ENCODE measurements around the gene IL15RA. TPM values are rescaled to one million over a fixed set of nuclear protein-coding genes. Genes with fewer than 3 reads are reported as not detected.

IL15RA gene
- total and polyA plus RNA-seq, 9 donors, result 0.96 to 4.9 (median 1.5) TPM

DNA sequence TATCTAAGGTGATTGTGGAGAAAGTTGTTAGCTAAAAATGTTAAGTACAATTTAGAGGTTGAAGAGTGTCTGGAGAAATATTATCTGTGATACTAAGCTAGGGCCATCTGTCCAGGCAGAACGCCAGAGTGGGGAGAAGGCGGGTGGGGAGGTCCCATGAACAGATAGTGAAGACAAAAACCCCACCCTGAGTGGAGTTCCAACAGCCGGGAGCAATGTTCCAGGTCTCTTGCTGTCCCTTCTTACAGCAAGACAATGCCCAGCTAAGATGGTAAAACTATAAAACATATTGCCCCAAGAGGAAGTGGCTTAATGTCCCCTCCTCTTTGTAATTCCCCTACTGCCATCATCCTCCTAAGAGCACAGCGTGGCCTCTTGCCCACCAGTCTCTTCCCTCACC is 10.4 kb upstream of the IL15RA start:
- no peak overlapping the region for H3K27ac ChIP-seq (ENCODE audit: low read length)
- 40% methylated on average over 3 of the region's 4 CpGs for WGBS (ENCODE audit: insufficient coverage)
- peak; percentile 54 for DNase-seq
- peaks cover 2% of the 10 kb centered on the region for H3K4me1 ChIP-seq (ENCODE audit: control insufficient read depth, insufficient read depth, low read length)
- peaks cover 2% of the 10 kb centered on the region for H3K9me3 ChIP-seq (replicated peaks; ENCODE audit: control insufficient read depth, low read depth, low read length)
- H3K27me3 ChIP-seq (ENCODE audit: control insufficient read depth, insufficient read depth, low read length), result peaks cover 2% of the 10 kb centered on the region
- no peak overlapping the region for H3K4me3 ChIP-seq (ENCODE audit: low read length)
- H3K36me3 ChIP-seq (ENCODE audit: control insufficient read depth, insufficient read depth, low read length), result no peaks in the 10 kb centered on the region

DNA sequence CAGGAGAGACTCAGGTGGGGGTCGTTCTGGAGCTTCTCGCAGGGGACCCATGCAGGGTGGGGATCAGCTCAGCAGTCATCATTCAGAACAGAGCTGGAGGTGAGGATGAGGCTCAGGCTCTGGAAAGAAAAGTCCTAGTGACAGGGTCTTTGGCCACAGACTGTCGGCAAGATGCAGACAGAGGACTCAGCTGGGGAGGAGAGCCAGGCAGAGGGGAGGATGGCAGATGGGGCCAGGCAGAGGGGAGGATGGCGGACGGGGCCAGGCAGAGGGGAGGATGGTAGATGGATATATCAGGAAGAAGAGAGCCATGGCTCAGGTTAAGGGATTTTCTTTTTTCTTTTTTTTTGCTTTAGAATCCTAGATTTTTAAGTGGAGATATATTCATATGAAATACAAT is 7.7 kb upstream of the IL15RA start:
- no peak overlapping the region for H3K4me3 ChIP-seq (ENCODE audit: low read length)
- WGBS (ENCODE audit: insufficient coverage), result 83% methylated on average over 4 of the region's 5 CpGs
- peaks cover 9% of the 10 kb centered on the region for H3K27me3 ChIP-seq (ENCODE audit: control insufficient read depth, insufficient read depth, low read length)
- DNase-seq, result no peak
- H3K9me3 ChIP-seq (replicated peaks; ENCODE audit: control insufficient read depth, low read depth, low read length), result no peaks in the 10 kb centered on the region
- no peak overlapping the region for H3K27ac ChIP-seq (ENCODE audit: low read length)
- no peaks in the 10 kb centered on the region for H3K36me3 ChIP-seq (ENCODE audit: control insufficient read depth, insufficient read depth, low read length)
- H3K4me1 ChIP-seq (ENCODE audit: control insufficient read depth, insufficient read depth, low read length), result peaks cover 2% of the 10 kb centered on the region

DNA sequence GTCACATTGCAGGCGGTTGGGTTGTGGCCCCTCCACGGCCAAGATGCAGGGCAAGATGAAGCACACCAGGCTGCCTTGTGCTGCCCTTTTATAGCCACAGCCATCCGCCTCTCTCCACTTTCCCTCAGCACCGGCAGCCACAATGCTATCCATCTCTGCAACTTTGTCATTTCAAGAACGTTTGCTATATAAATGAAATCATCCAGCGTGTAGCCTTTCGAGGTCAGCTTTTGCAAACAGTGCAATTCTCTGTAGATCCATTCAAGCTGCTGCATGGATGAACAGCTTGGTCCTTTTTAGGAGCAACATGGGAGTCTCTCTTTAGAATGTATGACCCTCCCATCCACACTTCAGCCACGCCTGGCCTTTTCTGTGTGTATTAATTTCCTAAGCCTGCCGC is 6.4 kb upstream of the IL15RA start:
- Histone ChIP-seq H3K9me3 (replicated peaks; ENCODE audit: control insufficient read depth, low read depth, low read length) (no peaks in the 10 kb centered on the region), H3K4me1 (ENCODE audit: control insufficient read depth, insufficient read depth, low read length) (peaks cover 2% of the 10 kb centered on the region), H3K27me3 (ENCODE audit: control insufficient read depth, insufficient read depth, low read length) (peaks cover 10% of the 10 kb centered on the region), H3K27ac (ENCODE audit: low read length) (no peak overlapping the region), H3K36me3 (ENCODE audit: control insufficient read depth, insufficient read depth, low read length) (no peaks in the 10 kb centered on the region), H3K4me3 (ENCODE audit: low read length) (no peak overlapping the region)
- DNase-seq, result no peak
- WGBS (ENCODE audit: insufficient coverage), result 62% methylated on average over 7 of the region's 9 CpGs

DNA sequence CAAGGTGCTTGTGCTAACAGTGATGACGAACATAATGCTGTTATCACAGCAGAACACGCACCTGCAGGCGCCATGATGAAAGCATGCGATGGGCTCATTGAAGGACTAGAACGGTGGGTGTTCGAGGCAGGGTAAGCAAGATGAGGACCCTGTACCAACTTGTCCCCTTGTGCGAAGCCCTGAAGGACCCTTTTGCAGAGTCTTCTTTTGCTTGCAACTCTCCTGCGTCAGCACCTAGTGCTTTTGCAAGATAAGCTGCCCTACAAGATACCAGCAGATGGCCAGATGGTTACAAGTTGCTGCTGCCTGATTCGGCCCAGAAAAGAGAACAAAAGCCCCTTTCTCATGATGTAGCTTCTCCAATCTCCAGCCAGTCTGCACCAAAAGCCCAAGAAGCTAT is 4.2 kb upstream of the IL15RA start:
- H3K9me3 ChIP-seq (replicated peaks; ENCODE audit: control insufficient read depth, low read depth, low read length), result no peaks in the 10 kb centered on the region
- H3K36me3 ChIP-seq (ENCODE audit: control insufficient read depth, insufficient read depth, low read length), result no peaks in the 10 kb centered on the region
- peaks cover 6% of the 10 kb centered on the region for H3K4me1 ChIP-seq (ENCODE audit: control insufficient read depth, insufficient read depth, low read length)
- 88% methylated on average over 9 of the region's 9 CpGs for WGBS (ENCODE audit: insufficient coverage)
- no peak for DNase-seq
- peaks cover 23% of the 10 kb centered on the region for H3K27me3 ChIP-seq (ENCODE audit: control insufficient read depth, insufficient read depth, low read length)
- no peak overlapping the region for H3K4me3 ChIP-seq (ENCODE audit: low read length)
- H3K27ac ChIP-seq (ENCODE audit: low read length), result no peak overlapping the region

DNA sequence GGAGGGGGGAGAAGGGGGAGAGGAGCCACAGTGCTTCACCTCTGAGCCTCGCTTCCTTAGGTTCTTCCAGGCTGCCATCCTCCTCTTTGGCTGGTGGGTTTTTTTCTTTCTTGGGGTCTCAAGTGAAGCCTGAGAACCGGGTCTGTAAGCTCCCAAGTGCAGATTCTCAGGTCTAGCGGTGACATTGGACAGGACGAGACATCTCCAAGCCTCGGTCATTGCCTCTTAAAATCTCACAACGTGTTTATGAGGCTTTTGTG is 817 bp upstream of the IL15RA start:
- peaks cover 24% of the 10 kb centered on the region for H3K27me3 ChIP-seq (ENCODE audit: control insufficient read depth, insufficient read depth, low read length)
- peaks cover 9% of the 10 kb centered on the region for H3K4me1 ChIP-seq (ENCODE audit: control insufficient read depth, insufficient read depth, low read length)
- WGBS (ENCODE audit: insufficient coverage), result no CpG with 5 or more reads among the region's 6 CpGs
- H3K9me3 ChIP-seq (replicated peaks; ENCODE audit: control insufficient read depth, low read depth, low read length), result no peaks in the 10 kb centered on the region
- H3K27ac ChIP-seq (ENCODE audit: low read length), result no peak overlapping the region
- no peaks in the 10 kb centered on the region for H3K36me3 ChIP-seq (ENCODE audit: control insufficient read depth, insufficient read depth, low read length)
- peak overlapping the region; percentile 83 for H3K4me3 ChIP-seq (ENCODE audit: low read length)
- peak; percentile 9 for DNase-seq

DNA sequence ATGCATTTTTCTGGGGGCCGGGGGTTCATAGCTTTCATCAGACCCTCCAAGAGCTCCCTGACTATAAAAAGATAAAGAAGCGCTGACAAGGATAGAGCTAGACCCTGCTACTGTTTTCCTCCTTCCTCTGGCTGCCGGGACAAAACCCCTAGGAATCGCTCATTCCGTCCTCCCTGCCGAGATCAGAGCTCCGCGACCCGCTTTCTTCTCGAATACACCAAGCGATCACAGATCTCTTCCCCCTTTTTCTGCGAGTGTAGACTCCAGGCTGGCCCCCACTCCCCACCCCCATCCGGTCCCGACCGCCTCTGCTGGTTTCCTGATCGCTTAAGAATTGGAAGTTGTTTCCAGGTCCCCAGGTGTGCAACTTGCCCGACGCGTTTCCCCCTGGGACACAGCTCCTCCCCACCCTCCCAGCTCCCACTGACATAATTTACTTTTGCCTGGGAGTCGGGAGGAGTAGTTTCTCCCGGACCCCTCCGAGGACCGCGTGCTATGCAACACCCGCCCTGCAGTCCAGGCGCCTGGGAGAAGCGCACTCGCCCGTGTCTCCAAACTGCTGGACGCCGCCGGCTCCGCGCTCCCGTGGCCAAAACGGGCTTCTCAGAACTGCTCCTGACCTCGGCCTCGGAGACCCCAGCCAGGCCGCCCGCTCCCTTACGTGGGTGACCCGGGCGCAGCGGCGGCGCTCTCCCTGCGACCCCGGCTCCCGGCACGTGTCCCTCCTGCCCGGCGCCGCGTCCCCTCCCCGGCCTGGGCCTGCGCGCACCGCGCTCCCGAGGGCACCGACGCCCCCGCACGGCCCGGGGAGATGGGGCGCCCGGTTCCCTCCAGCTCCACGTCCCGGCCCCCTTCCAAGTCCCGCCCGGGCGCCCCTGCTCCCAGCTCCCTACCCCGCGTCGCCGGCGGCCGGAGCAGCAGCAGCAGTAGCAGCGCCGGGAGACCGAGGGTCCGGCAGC is 552 bp downstream of the IL15RA start:
- WGBS (ENCODE audit: insufficient coverage), result 1% methylated on average over 81 of the region's 82 CpGs
- peak; percentile 51 for DNase-seq
- Histone ChIP-seq H3K9me3 (replicated peaks; ENCODE audit: control insufficient read depth, low read depth, low read length) (no peaks in the 10 kb centered on the region), H3K4me1 (ENCODE audit: control insufficient read depth, insufficient read depth, low read length) (peaks cover 9% of the 10 kb centered on the region), H3K4me3 (ENCODE audit: low read length) (peak overlapping the region; percentile 83), H3K27me3 (ENCODE audit: control insufficient read depth, insufficient read depth, low read length) (peaks cover 24% of the 10 kb centered on the region), H3K27ac (ENCODE audit: low read length) (peak overlapping the region; percentile 25), H3K36me3 (ENCODE audit: control insufficient read depth, insufficient read depth, low read length) (no peaks in the 10 kb centered on the region)

DNA sequence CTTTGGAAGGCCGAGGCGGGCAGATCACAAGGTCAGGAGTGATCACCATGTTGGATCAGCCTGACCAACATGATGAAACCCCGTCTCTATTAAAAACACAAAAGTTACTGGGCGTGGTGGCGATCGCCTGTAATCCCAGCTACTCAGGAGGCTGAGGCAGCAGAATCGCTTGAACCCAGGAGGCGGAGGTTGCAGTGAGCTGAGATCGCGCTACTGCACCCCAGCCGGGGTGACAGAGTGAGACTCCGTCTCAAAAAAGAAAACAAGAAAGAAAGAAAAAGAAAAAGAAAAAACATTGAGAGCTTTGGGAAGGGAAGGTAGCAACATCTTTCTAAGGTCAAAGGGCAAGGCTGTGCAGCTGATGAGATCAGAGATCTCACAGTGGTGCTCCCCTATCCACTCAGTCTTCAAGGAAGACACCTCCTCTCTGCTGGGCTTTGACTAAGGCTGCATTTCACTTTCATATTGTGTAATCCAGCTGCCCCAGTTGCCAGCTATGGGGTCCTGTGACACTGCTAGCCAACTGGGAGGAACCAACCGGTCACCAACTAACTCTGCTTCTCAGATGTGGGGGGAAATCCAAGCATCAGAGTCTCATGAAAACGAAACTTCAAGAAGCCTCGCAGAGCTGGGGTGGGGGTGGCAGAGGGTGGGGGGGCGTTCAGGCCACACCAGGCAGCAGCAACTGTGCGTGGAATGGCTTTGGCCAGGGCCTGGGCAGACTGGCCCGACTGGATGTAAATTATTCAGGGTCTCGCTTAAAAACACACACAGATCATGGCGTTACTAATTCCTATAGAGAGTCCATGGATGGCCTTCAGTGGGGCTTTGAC is 1.5 kb downstream of the IL15RA start:
- Histone ChIP-seq H3K36me3 (ENCODE audit: control insufficient read depth, insufficient read depth, low read length) (no peaks in the 10 kb centered on the region), H3K27ac (ENCODE audit: low read length) (peak overlapping the region; percentile 25), H3K27me3 (ENCODE audit: control insufficient read depth, insufficient read depth, low read length) (peaks cover 22% of the 10 kb centered on the region), H3K4me1 (ENCODE audit: control insufficient read depth, insufficient read depth, low read length) (peaks cover 9% of the 10 kb centered on the region), H3K4me3 (ENCODE audit: low read length) (peak overlapping the region; percentile 83), H3K9me3 (replicated peaks; ENCODE audit: control insufficient read depth, low read depth, low read length) (no peaks in the 10 kb centered on the region)
- 92% methylated on average over 11 of the region's 20 CpGs for WGBS (ENCODE audit: insufficient coverage)
- DNase-seq, result peak; percentile 47

DNA sequence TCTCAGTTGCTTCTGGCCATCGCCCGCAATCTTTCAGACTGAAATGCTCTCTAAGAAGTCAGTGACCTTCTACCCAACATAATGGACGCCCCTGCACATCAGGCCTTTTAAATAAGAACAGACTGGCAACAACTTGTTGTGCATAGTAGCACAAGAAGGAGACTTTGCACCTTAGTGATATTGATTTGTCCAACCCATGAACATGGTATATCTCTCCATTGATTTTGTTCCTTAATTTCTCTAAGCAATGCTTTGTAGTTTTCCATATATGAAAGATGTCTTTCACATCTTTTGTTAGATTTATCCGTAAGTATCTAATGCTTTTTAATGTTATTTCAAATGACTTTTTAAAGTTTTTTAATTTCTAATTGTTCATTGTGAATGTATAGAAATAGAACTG is 4.3 kb downstream of the IL15RA start:
- WGBS (ENCODE audit: insufficient coverage), result 79% methylated on average over 2 of the region's 4 CpGs
- Histone ChIP-seq H3K27ac (ENCODE audit: low read length) (no peak overlapping the region), H3K4me3 (ENCODE audit: low read length) (no peak overlapping the region), H3K36me3 (ENCODE audit: control insufficient read depth, insufficient read depth, low read length) (no peaks in the 10 kb centered on the region), H3K9me3 (replicated peaks; ENCODE audit: control insufficient read depth, low read depth, low read length) (no peaks in the 10 kb centered on the region), H3K4me1 (ENCODE audit: control insufficient read depth, insufficient read depth, low read length) (peaks cover 6% of the 10 kb centered on the region), H3K27me3 (ENCODE audit: control insufficient read depth, insufficient read depth, low read length) (peaks cover 11% of the 10 kb centered on the region)
- no peak for DNase-seq

DNA sequence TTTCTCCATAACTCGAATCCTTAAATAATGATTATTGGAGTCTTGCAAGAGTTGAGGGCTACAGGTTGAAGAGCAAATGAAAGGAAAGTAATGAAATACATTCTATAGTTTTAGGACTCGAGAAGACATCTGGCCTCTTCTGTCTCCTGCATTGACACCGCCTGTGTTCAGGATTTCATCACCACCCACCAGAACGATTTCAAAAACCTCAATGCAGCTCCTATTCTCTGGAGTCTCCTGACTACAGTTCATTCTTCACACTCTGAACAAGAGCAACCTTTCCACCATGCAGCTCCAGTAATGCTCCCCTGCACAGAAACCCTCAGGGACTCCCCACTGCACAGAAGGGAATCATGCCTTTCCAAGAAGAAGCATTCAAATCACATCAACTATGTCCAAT is 5.5 kb downstream of the IL15RA start:
- no peak for DNase-seq
- WGBS (ENCODE audit: insufficient coverage), result 68% methylated on average over 3 of the region's 4 CpGs
- no peaks in the 10 kb centered on the region for H3K36me3 ChIP-seq (ENCODE audit: control insufficient read depth, insufficient read depth, low read length)
- H3K9me3 ChIP-seq (replicated peaks; ENCODE audit: control insufficient read depth, low read depth, low read length), result no peaks in the 10 kb centered on the region
- H3K27ac ChIP-seq (ENCODE audit: low read length), result no peak overlapping the region
- H3K27me3 ChIP-seq (ENCODE audit: control insufficient read depth, insufficient read depth, low read length), result peaks cover 7% of the 10 kb centered on the region
- H3K4me1 ChIP-seq (ENCODE audit: control insufficient read depth, insufficient read depth, low read length), result peaks cover 6% of the 10 kb centered on the region
- no peak overlapping the region for H3K4me3 ChIP-seq (ENCODE audit: low read length)

DNA sequence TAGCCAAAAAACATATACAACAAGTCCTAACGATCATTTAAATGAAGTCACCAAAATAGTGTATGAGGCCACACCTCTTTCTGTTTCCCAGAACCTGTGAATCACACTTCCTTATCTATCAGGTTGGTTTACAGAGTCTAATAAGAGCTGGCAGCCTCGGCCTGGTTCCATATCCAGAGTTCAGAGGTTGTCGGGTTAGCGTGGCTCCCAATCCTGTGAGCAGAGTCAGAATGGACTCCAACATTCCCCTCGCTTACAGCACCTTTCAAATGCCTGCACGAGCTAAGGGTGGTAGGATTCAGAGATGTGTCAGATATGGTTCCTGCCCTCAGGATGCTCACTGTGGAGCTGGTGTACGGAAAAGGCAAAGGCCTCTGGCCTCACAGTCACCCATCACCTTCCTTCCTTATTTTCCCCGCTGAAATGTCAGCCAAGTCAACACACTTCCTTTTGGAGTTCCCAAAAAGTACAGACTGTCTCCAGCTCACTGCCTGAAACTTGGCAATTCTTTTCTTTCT is 6.0 kb downstream of the IL15RA start:
- 92% methylated on average over 2 of the region's 8 CpGs for WGBS (ENCODE audit: insufficient coverage)
- Histone ChIP-seq H3K4me3 (ENCODE audit: low read length) (no peak overlapping the region), H3K36me3 (ENCODE audit: control insufficient read depth, insufficient read depth, low read length) (no peaks in the 10 kb centered on the region), H3K4me1 (ENCODE audit: control insufficient read depth, insufficient read depth, low read length) (peaks cover 2% of the 10 kb centered on the region), H3K9me3 (replicated peaks; ENCODE audit: control insufficient read depth, low read depth, low read length) (no peaks in the 10 kb centered on the region), H3K27me3 (ENCODE audit: control insufficient read depth, insufficient read depth, low read length) (peaks cover 3% of the 10 kb centered on the region), H3K27ac (ENCODE audit: low read length) (no peak overlapping the region)
- DNase-seq, result no peak
